ENCODE measurements around the gene NPAS3.

NPAS3 gene

DNA sequence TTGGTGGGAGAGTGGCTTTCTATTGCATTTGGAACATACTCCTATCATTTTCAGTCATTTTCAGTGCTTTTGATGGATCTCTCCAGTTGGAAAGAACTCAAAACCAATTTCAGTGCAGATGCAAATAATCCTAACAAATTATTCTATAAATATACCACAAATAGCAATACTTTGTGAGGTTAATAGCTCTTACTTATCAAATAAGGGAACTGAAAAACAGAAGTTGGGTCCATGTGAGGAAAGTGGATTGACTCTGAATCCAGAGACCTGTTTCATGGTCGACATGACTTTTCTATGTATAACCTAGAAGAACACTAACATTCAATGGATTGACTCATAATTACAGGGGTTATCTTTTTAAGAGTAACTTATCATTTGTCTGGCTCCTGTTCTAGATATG is 763.6 kb downstream of the NPAS3 start:
- no peak overlapping the region for H3K4me3 ChIP-seq
- no peak for TF ChIP-seq FOXP2 (optimal IDR thresholded peaks at IDR 0.05; ENCODE audit: control extremely low read depth, extremely low read length, insufficient read depth)
- TF ChIP-seq EZH2 (IDR thresholded peaks at IDR 0.05), result no peak
- no peak for TF ChIP-seq POLR2AphosphoS5 (IDR thresholded peaks at IDR 0.05; ENCODE audit: borderline replicate concordance, low read depth, low read length)

DNA sequence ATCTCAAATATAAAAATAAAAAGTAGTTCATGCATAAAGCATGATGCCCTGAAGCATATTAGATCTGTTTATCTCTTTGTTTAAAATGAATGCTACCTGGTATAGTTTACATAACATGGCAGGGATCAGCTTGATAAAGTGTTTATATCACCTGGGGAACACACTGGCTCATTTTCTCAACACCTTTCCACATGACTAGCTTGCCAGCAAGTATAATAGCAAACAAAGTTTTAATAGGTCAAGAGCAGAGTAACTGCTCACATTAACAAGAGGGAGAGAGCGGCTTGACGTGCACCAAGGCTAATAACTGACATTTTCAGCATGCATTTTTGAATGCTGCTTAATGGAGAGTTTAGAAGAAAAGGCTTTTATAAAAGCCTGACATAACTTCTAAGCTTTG is 765.8 kb downstream of the NPAS3 start:
- no peak for TF ChIP-seq FOXP2 (optimal IDR thresholded peaks at IDR 0.05; ENCODE audit: control extremely low read depth, extremely low read length, insufficient read depth)
- no peak for TF ChIP-seq EZH2 (IDR thresholded peaks at IDR 0.05)
- no peak for TF ChIP-seq POLR2AphosphoS5 (IDR thresholded peaks at IDR 0.05; ENCODE audit: borderline replicate concordance, low read depth, low read length)

More for the DNA sequence above, 763.6 kb downstream of the NPAS3 start:
- H3K27ac ChIP-seq, result no peak overlapping the region
- no peaks in the 10 kb centered on the region for H3K9me3 ChIP-seq (ENCODE audit: low read depth, low read length)
- DNase-seq (ENCODE audit: low read depth, low spot score), result no peak
- no peaks in the 10 kb centered on the region for H3K36me3 ChIP-seq (ENCODE audit: insufficient read depth, low read length)
- no peak overlapping the region for H3K9ac ChIP-seq (ENCODE audit: insufficient read length)

DNA sequence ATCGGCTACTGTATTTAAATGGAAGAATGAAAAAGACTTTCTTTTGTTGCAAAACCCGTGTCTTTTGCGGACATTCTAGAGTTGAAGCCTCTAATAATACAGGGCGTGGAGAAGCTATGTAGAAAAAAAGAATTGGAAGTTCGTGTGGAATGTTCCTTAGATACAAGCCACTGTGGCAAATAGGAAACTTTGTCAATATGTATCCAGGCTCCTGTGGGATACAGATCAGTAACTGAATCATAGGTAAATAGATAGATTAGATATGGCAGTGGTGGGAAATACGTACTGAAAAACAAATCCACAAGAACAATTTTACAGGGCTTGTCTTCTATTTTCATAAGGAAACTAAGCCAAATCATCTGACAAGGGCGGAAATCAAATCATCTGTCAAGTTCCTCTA is 766.8 kb downstream of the NPAS3 start:
- Histone ChIP-seq H3K36me3 (ENCODE audit: insufficient read depth, low read length) (no peaks in the 10 kb centered on the region), H3K9me3 (ENCODE audit: low read depth, low read length) (no peaks in the 10 kb centered on the region), H3K4me3 (no peak overlapping the region), H3K27ac (no peak overlapping the region), H3K9ac (ENCODE audit: insufficient read length) (no peak overlapping the region)
- no peak for DNase-seq (ENCODE audit: low read depth, low spot score)
- TF ChIP-seq POLR2AphosphoS5 (IDR thresholded peaks at IDR 0.05; ENCODE audit: borderline replicate concordance, low read depth, low read length) (no peak), FOXP2 (optimal IDR thresholded peaks at IDR 0.05; ENCODE audit: control extremely low read depth, extremely low read length, insufficient read depth) (no peak), EZH2 (IDR thresholded peaks at IDR 0.05) (no peak)

More for the DNA sequence above, 765.8 kb downstream of the NPAS3 start:
- Histone ChIP-seq H3K36me3 (ENCODE audit: insufficient read depth, low read length) (no peaks in the 10 kb centered on the region), H3K27ac (no peak overlapping the region), H3K4me3 (no peak overlapping the region), H3K9ac (ENCODE audit: insufficient read length) (no peak overlapping the region), H3K9me3 (ENCODE audit: low read depth, low read length) (no peaks in the 10 kb centered on the region)
- no peak for DNase-seq (ENCODE audit: low read depth, low spot score)

- Histone ChIP-seq H3K36me3 (ENCODE audit: insufficient read depth, low read length) (no peaks in the 10 kb centered on the region), H3K4me3 (no peak overlapping the region), H3K9me3 (ENCODE audit: low read depth, low read length) (no peaks in the 10 kb centered on the region), H3K27ac (no peak overlapping the region), H3K9ac (ENCODE audit: insufficient read length) (no peak overlapping the region)
- DNase-seq (ENCODE audit: low read depth, low spot score), result no peak
- TF ChIP-seq EZH2 (IDR thresholded peaks at IDR 0.05) (no peak), FOXP2 (optimal IDR thresholded peaks at IDR 0.05; ENCODE audit: control extremely low read depth, extremely low read length, insufficient read depth) (no peak), POLR2AphosphoS5 (IDR thresholded peaks at IDR 0.05; ENCODE audit: borderline replicate concordance, low read depth, low read length) (no peak)
Measured at GRCh38 chr14:33707716-33708115, 769.0 kb downstream of the NPAS3 start.

DNA sequence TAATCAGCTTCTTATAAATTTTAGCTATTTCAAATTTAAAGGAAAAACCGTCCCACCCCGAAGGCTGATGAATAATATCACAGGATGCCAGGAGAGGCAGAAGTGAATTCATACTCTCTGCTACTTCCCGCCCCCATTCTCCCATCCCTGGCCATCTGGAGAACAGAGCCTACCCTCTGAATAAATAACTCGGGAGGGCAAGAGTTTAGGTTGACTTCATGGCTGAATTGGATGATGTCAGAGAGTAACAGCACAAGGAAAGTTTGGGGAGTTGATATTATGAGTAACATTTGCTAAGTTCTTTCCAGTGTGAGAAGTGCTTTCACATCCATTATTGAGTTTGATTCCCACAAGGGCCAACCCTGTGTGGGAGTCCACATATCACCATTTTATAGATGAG is 770.6 kb downstream of the NPAS3 start:
- DNase-seq (ENCODE audit: low read depth, low spot score), result no peak
- H3K36me3 ChIP-seq (ENCODE audit: insufficient read depth, low read length), result no peaks in the 10 kb centered on the region
- no peaks in the 10 kb centered on the region for H3K9me3 ChIP-seq (ENCODE audit: low read depth, low read length)
- TF ChIP-seq POLR2AphosphoS5 (IDR thresholded peaks at IDR 0.05; ENCODE audit: borderline replicate concordance, low read depth, low read length) (no peak), FOXP2 (optimal IDR thresholded peaks at IDR 0.05; ENCODE audit: control extremely low read depth, extremely low read length, insufficient read depth) (no peak), EZH2 (IDR thresholded peaks at IDR 0.05) (no peak)
- H3K27ac ChIP-seq, result no peak overlapping the region
- no peak overlapping the region for H3K9ac ChIP-seq (ENCODE audit: insufficient read length)
- H3K4me3 ChIP-seq, result no peak overlapping the region

DNA sequence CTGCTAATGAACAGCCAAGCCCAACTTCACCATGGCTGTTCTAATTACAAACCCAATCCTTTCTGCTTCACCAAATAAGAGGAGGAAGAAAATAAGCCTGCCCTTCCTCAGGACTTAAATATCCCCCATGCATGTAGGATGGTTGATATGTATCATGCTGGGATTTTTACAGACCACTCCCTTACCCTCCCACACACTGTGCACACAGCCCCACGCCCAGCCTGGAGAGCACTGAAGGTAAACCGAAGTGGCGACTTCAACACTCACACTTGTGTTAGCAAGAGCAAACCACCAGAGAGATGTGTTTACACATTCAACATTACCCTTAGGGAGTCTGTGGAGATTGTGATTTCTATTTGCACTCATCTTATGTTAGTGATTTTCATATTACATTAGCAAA is 771.0 kb downstream of the NPAS3 start:
- no peaks in the 10 kb centered on the region for H3K9me3 ChIP-seq (ENCODE audit: low read depth, low read length)
- no peak overlapping the region for H3K27ac ChIP-seq
- no peaks in the 10 kb centered on the region for H3K36me3 ChIP-seq (ENCODE audit: insufficient read depth, low read length)
- DNase-seq (ENCODE audit: low read depth, low spot score), result no peak
- TF ChIP-seq POLR2AphosphoS5 (IDR thresholded peaks at IDR 0.05; ENCODE audit: borderline replicate concordance, low read depth, low read length), result no peak
- no peak overlapping the region for H3K4me3 ChIP-seq
- no peak overlapping the region for H3K9ac ChIP-seq (ENCODE audit: insufficient read length)

DNA sequence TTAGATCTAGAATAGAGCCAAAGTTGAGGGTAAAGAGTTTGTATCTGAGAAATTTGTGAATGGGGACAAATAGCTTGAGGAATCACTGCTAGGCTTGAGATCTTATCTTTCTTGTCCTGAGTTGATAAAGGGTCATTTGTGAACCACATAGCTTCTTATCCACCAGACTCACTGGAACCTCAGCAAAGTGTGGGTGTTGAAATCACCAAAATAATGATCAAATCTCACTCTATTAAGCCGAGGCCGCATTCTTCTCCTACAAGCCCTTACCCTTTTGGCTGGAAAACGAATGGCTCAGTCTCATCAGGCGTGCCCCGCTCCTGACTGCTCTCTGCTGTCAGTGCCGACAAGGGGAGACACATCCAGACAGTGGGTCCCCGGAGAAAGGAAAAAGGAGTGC is 771.6 kb downstream of the NPAS3 start:
- no peaks in the 10 kb centered on the region for H3K36me3 ChIP-seq (ENCODE audit: insufficient read depth, low read length)
- H3K9ac ChIP-seq (ENCODE audit: insufficient read length), result no peak overlapping the region
- no peak for DNase-seq (ENCODE audit: low read depth, low spot score)
- no peak overlapping the region for H3K4me3 ChIP-seq
- no peak for TF ChIP-seq POLR2AphosphoS5 (IDR thresholded peaks at IDR 0.05; ENCODE audit: borderline replicate concordance, low read depth, low read length)
- no peak for TF ChIP-seq FOXP2 (optimal IDR thresholded peaks at IDR 0.05; ENCODE audit: control extremely low read depth, extremely low read length, insufficient read depth)
- TF ChIP-seq EZH2 (IDR thresholded peaks at IDR 0.05), result no peak
- H3K27ac ChIP-seq, result no peak overlapping the region
- no peaks in the 10 kb centered on the region for H3K9me3 ChIP-seq (ENCODE audit: low read depth, low read length)

GRCh38 chr14:33711194-33711593 is 772.5 kb downstream of the NPAS3 start:
- no peak for DNase-seq (ENCODE audit: low read depth, low spot score)
- no peak overlapping the region for H3K4me3 ChIP-seq

GRCh38 chr14:33711811-33712216 is 773.1 kb downstream of the NPAS3 start:
- Histone ChIP-seq H3K9me3 (ENCODE audit: low read depth, low read length) (no peaks in the 10 kb centered on the region), H3K36me3 (ENCODE audit: insufficient read depth, low read length) (no peaks in the 10 kb centered on the region), H3K27ac (no peak overlapping the region), H3K9ac (ENCODE audit: insufficient read length) (no peak overlapping the region), H3K4me3 (no peak overlapping the region)
- TF ChIP-seq EZH2 (IDR thresholded peaks at IDR 0.05) (no peak), FOXP2 (optimal IDR thresholded peaks at IDR 0.05; ENCODE audit: control extremely low read depth, extremely low read length, insufficient read depth) (no peak), POLR2AphosphoS5 (IDR thresholded peaks at IDR 0.05; ENCODE audit: borderline replicate concordance, low read depth, low read length) (no peak)
- no peak for DNase-seq (ENCODE audit: low read depth, low spot score)

More at GRCh38 chr14:33711194-33711593, 772.5 kb downstream of the NPAS3 start:
- H3K27ac ChIP-seq, result no peak overlapping the region
- no peaks in the 10 kb centered on the region for H3K36me3 ChIP-seq (ENCODE audit: insufficient read depth, low read length)
- TF ChIP-seq EZH2 (IDR thresholded peaks at IDR 0.05) (no peak), POLR2AphosphoS5 (IDR thresholded peaks at IDR 0.05; ENCODE audit: borderline replicate concordance, low read depth, low read length) (no peak), FOXP2 (optimal IDR thresholded peaks at IDR 0.05; ENCODE audit: control extremely low read depth, extremely low read length, insufficient read depth) (no peak)
- H3K9me3 ChIP-seq (ENCODE audit: low read depth, low read length), result no peaks in the 10 kb centered on the region
- no peak overlapping the region for H3K9ac ChIP-seq (ENCODE audit: insufficient read length)
